ENCODE data around the gene LGALS1. TPM values are rescaled to one million over a fixed set of nuclear protein-coding genes. Genes with fewer than 3 reads are reported as not detected.

Gene LGALS1
- polyA plus RNA-seq, 1 donor (not counting 4 experiments of a cell fraction or from before 2014, with no cell fraction given): 2,086 TPM

GRCh38 chr22:37728620-37729019 lies 53.2 kb downstream of the LGALS1 start:
- dilution Hi-C loops (cut with MboI; ENCODE audit: extremely low pct_ligation_motif_present, low sequenced_read_pairs): no loop called here

More at GRCh38 chr22:37728620-37729019, 53.2 kb downstream of the LGALS1 start:
- Histone ChIP-seq H3K9ac (ENCODE audit: control insufficient read depth, extremely low read depth, insufficient read depth, low read length) (no peak overlapping the region), H2AFZ (ENCODE audit: control insufficient read depth, low read length) (no peak overlapping the region), H3K9me3 (ENCODE audit: control insufficient read depth, low read depth, low read length) (no peaks in the 10 kb centered on the region), H3K4me3 (ENCODE audit: control insufficient read depth in 2 of 3, extremely low read depth in 1 of 3, insufficient read depth in 2 of 3, low read depth in 1 of 3, low read length in 3 of 3) (no peak overlapping the region), H3K9me1 (ENCODE audit: control insufficient read depth, extremely low read depth, insufficient read depth, low read length) (no peaks in the 10 kb centered on the region), H3K36me3 (ENCODE audit: control insufficient read depth in 2 of 2, extremely low read depth in 1 of 2, insufficient read depth in 2 of 2, low read length in 2 of 2) (no peaks in the 10 kb centered on the region), H3K27ac (ENCODE audit: control insufficient read depth, insufficient read depth, low read length) (no peak overlapping the region), H3K4me1 (ENCODE audit: control insufficient read depth, extremely low read depth, insufficient read depth, low read length) (peaks cover 6% of the 10 kb centered on the region), H3K27me3 (ENCODE audit: control insufficient read depth, extremely low read depth, insufficient read depth, low read length) (peaks cover 5% of the 10 kb centered on the region), H3K4me2 (ENCODE audit: control insufficient read depth, extremely low read depth, insufficient read depth, low read depth, low read length) (peak overlapping the region; percentile 20), H3K79me2 (ENCODE audit: control insufficient read depth, insufficient read depth, low read length) (no peaks in the 10 kb centered on the region), H4K20me1 (ENCODE audit: control insufficient read depth, extremely low read depth, insufficient read depth, low read length) (no peaks in the 10 kb centered on the region)
- DNase-seq (ENCODE audit: low read depth, low spot score) (no peak), FAIRE-seq (no peak)
- TF ChIP-seq, protein P1, sequence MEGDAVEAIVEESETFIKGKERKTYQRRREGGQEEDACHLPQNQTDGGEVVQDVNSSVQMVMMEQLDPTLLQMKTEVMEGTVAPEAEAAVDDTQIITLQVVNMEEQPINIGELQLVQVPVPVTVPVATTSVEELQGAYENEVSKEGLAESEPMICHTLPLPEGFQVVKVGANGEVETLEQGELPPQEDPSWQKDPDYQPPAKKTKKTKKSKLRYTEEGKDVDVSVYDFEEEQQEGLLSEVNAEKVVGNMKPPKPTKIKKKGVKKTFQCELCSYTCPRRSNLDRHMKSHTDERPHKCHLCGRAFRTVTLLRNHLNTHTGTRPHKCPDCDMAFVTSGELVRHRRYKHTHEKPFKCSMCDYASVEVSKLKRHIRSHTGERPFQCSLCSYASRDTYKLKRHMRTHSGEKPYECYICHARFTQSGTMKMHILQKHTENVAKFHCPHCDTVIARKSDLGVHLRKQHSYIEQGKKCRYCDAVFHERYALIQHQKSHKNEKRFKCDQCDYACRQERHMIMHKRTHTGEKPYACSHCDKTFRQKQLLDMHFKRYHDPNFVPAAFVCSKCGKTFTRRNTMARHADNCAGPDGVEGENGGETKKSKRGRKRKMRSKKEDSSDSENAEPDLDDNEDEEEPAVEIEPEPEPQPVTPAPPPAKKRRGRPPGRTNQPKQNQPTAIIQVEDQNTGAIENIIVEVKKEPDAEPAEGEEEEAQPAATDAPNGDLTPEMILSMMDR (optimal IDR thresholded peaks at IDR 0.05 in 1 of 3, IDR thresholded peaks at IDR 0.05 in 1 of 3, conservative IDR thresholded peaks at IDR 0.05 in 1 of 3; ENCODE audit: extremely low read depth in 1 of 3, insufficient read depth in 2 of 3, low read length in 3 of 3): no peak
- no peak for TF ChIP-seq EZH2 (IDR thresholded peaks at IDR 0.05; ENCODE audit: low read length)

Small RNA genes lying within 50 kb of the gene (small RNA-seq; reads per million reads assigned to genes)
- gene RN7SL385P (ENCODE audit: insufficient read length in 3 of 3, low read depth in 3 of 3, low replicate concordance in 1 of 3): 0 reads per million in 3 experiments

Other genes starting within 250 kb of the LGALS1 start
- gene ELFN2, start 248.2 kb upstream of the LGALS1 start, polyA plus RNA-seq: 0.13 to 0.28 TPM (median 0.19 TPM) in 3 replicates
- 4.1 to 5.9 TPM (median 5.8 TPM) in 3 replicates for gene MFNG, start 189.3 kb upstream of the LGALS1 start, polyA plus RNA-seq
- gene CARD10, start 156.2 kb upstream of the LGALS1 start, polyA plus RNA-seq: 32.2 to 50.8 TPM (median 40.1 TPM) in 3 replicates
- gene CDC42EP1, start 115.2 kb upstream of the LGALS1 start, polyA plus RNA-seq: 10.5 to 18.4 TPM (median 13.5 TPM) in 3 replicates
- gene LGALS2, start 95.5 kb upstream of the LGALS1 start, polyA plus RNA-seq: not detected in 3 replicates
- gene GGA1, start 66.8 kb upstream of the LGALS1 start, polyA plus RNA-seq: 29.2 to 36.4 TPM (median 32.5 TPM) in 3 replicates
- gene SH3BP1, start 36.0 kb upstream of the LGALS1 start, polyA plus RNA-seq: 27.2 to 49.8 TPM (median 32.6 TPM) in 3 replicates
- gene PDXP, start 16.9 kb upstream of the LGALS1 start, polyA plus RNA-seq: 4.6 to 6.3 TPM (median 5.2 TPM) in 3 replicates
- gene NOL12, start 10.7 kb downstream of the LGALS1 start, polyA plus RNA-seq: 22.1 to 23.8 TPM (median 22.1 TPM) in 3 replicates
- gene TRIOBP, start 21.4 kb downstream of the LGALS1 start, polyA plus RNA-seq: 13.9 to 24.8 TPM (median 22.2 TPM) in 3 replicates
- gene GCAT, start 132.3 kb downstream of the LGALS1 start, polyA plus RNA-seq: 8.2 to 8.5 TPM (median 8.4 TPM) in 3 replicates
- gene GALR3, start 147.7 kb downstream of the LGALS1 start, polyA plus RNA-seq: not detected in 3 replicates
- gene ANKRD54, start 168.7 kb downstream of the LGALS1 start, polyA plus RNA-seq: 12.3 to 19.4 TPM (median 17.1 TPM) in 3 replicates
- 517 to 639 TPM (median 592 TPM) in 3 replicates for gene EIF3L, start 173.8 kb downstream of the LGALS1 start, polyA plus RNA-seq
- 42.8 to 108 TPM (median 65.0 TPM) in 3 replicates for gene MICALL1, start 230.7 kb downstream of the LGALS1 start, polyA plus RNA-seq

Measured in keratinocyte (primary cell).